K562 (cell line): ENCODE measurements around the gene QSOX2. TPM values are rescaled to one million over a fixed set of nuclear protein-coding genes. Genes with fewer than 3 reads are reported as not detected.

ENCODE experiments used
- ATAC-seq: fragments of 200-7000 bp; cut with Tn5 transposase; 3 replicates; pipeline ENCODE4 v1.9.1; 2020; ENCODE audit warnings: moderate library complexity
- BruUV-seq: library from RNA; stranded (reverse); fragments of 400-500 nt; replicated peaks from 2 replicates; lab custom pipeline; 2021; lab: Mats Ljungman, UMichigan
- CTCF ChIA-PET: fragments of 300-600 bp; formaldehyde crosslinking; extraction: SDS; loops from one replicate; lab custom pipeline; 2021; ENCODE audit warnings: low intra/inter-chr PET ratio; lab: Yijun Ruan, JAX
- POLR2A ChIA-PET: fragments of 300-600, 350-650 bp; sonication (Branson Sonifier 250); formaldehyde crosslinking; extraction: SDS; loops from one replicate; lab custom pipeline; 2021; ENCODE audit warnings: antibody characterized with exemption, inconsistent platforms; lab: Yijun Ruan, JAX
- DNase-seq, 4 experiments: peaks; one replicate each; pipeline versions ENCODE4 v3.0.0 to v3.0.0-alpha.2; 2011 to 2018; ENCODE audit warnings: low spot score in 3 of 4, mixed read lengths in 3 of 4; ENCODE audit errors: extremely low read depth in 1 of 4
- FAIRE-seq: peaks from 2 replicates; lab custom pipeline; 2011; peaks lifted over from hg19 to GRCh38; lab: Jason Lieb, UNC
- H2AFZ ChIP-seq: 2 replicates; pipeline ENCODE4 v1.6.0; 2011; ENCODE audit warnings: low read depth, low read length, control low read depth, inconsistent platforms
- H3K27ac ChIP-seq: fragments of 200-600 bp; 3 replicates; pipeline ENCODE4 v1.8.0; 2011; ENCODE audit warnings: low read depth, mild to moderate bottlenecking, control low read depth, inconsistent platforms, low read length, moderate library complexity, mixed read lengths; ENCODE audit errors: extremely low read depth
- H3K27me3 ChIP-seq, 2 experiments: fragments of 300-600 bp in 1 of 2; 2 replicates in 1 of 2; 3 replicates in 1 of 2; pipeline versions ENCODE4 v1.6.0 to v1.8.0; 2011; ENCODE audit warnings: inconsistent platforms in 2 of 2, low read length in 2 of 2, mild to moderate bottlenecking in 1 of 2, mixed read lengths in 1 of 2, moderate library complexity in 1 of 2; ENCODE audit not compliant: control insufficient read depth in 2 of 2, insufficient read depth in 2 of 2
- H3K36me3 ChIP-seq: fragments of 300-600 bp; 3 replicates; pipeline ENCODE4 v1.8.0; 2011; ENCODE audit warnings: mild to moderate bottlenecking, low read length, inconsistent platforms; ENCODE audit not compliant: control insufficient read depth, insufficient read depth
- H3K4me1 ChIP-seq, 2 experiments: fragments of 200-600 bp in 1 of 2; replicated peaks in 1 of 2; 2 replicates in 1 of 2; 3 replicates in 1 of 2; pipeline versions ENCODE4 v1.5.1 to v1.8.0; 2011; ENCODE audit warnings: inconsistent platforms in 2 of 2, low read length in 2 of 2, mild to moderate bottlenecking in 1 of 2, mixed read lengths in 1 of 2, moderate library complexity in 1 of 2; ENCODE audit not compliant: control insufficient read depth in 2 of 2, insufficient read depth in 2 of 2
- H3K4me2 ChIP-seq: 2 replicates; pipeline ENCODE4 v1.6.1; 2011; ENCODE audit warnings: low read length, control low read depth, inconsistent platforms, mixed read lengths; ENCODE audit not compliant: insufficient read depth
- H3K4me3 ChIP-seq: fragments of 200-600 bp; sonication (generic), shearing (Covaris generic); 2 replicates; pipeline ENCODE4 v1.5.1; 2016; ENCODE audit warnings: control low read depth, inconsistent platforms
- H3K79me2 ChIP-seq: fragments of 200-600 bp; 3 replicates; pipeline ENCODE4 v1.8.0; 2011; ENCODE audit warnings: low read length, inconsistent platforms; ENCODE audit not compliant: control insufficient read depth, insufficient read depth
- H3K9ac ChIP-seq, 2 experiments: 2 replicates each; pipeline versions ENCODE4 v1.6.0 to v1.6.1; 2011; ENCODE audit warnings: low read depth in 2 of 2, low read length in 2 of 2, control low read depth in 1 of 2, inconsistent platforms in 1 of 2, mild to moderate bottlenecking in 1 of 2, mixed read lengths in 1 of 2; ENCODE audit not compliant: insufficient read depth in 1 of 2
- H3K9me1 ChIP-seq: one replicate; pipeline ENCODE4 v1.6.0; 2011; ENCODE audit warnings: inconsistent platforms, mild to moderate bottlenecking, low read length, moderate library complexity; ENCODE audit not compliant: control insufficient read depth, insufficient read depth
- H3K9me3 ChIP-seq: replicated peaks from 2 replicates; pipeline ENCODE4 v1.5.1; 2011; ENCODE audit warnings: low read depth, low read length, inconsistent platforms; ENCODE audit not compliant: control insufficient read depth, insufficient read depth
- H4K20me1 ChIP-seq: replicated peaks from 2 replicates; pipeline ENCODE4 v1.6.1; 2011; ENCODE audit warnings: low read length, inconsistent platforms, mixed read lengths; ENCODE audit not compliant: control insufficient read depth, insufficient read depth
- ATF7 ChIP-seq: fragments of 450-650 bp; IDR thresholded peaks from 2 replicates; pipeline ENCODE4 v1.7.1; 2014; ENCODE audit warnings: mild to moderate bottlenecking, moderate library complexity
- BRD9 ChIP-seq: fragments of 450-650 bp; IDR thresholded peaks from 2 replicates; pipeline ENCODE4 v1.6.1; 2018; ENCODE audit warnings: low read depth; ENCODE audit not compliant: partially characterized antibody
- BRF1 ChIP-seq: IDR thresholded peaks from 3 replicates; pipeline ENCODE4 v1.6.1; 2011; ENCODE audit warnings: borderline replicate concordance, mild to moderate bottlenecking; ENCODE audit not compliant: insufficient read length; ENCODE audit errors: extremely low read depth
- DNMT1 ChIP-seq: fragments of 450-650 bp; IDR thresholded peaks from 2 replicates; pipeline ENCODE4 v1.6.1; 2016; ENCODE audit warnings: antibody characterized with exemption, mild to moderate bottlenecking
- EP400 ChIP-seq: fragments of 450-650 bp; IDR thresholded peaks from 2 replicates; pipeline ENCODE4 v1.6.1; 2017; ENCODE audit warnings: antibody characterized with exemption, mild to moderate bottlenecking, moderate library complexity
- HDAC1 ChIP-seq, 2 experiments: fragments of 450-650 bp; IDR thresholded peaks; 2 replicates each; pipeline ENCODE4 v1.6.1; 2016 to 2017; ENCODE audit warnings: inconsistent platforms in 1 of 2, mild to moderate bottlenecking in 1 of 2, moderate library complexity in 1 of 2
- HNRNPUL1 ChIP-seq: fragments of 200-400 bp; formaldehyde crosslinking; IDR thresholded peaks from 2 replicates; pipeline ENCODE4 v1.6.1; 2017; ENCODE audit warnings: low read length
- L3MBTL2 ChIP-seq: fragments of 450-650 bp; IDR thresholded peaks from 2 replicates; pipeline ENCODE4 v1.6.1; 2016; ENCODE audit warnings: mild to moderate bottlenecking, moderate library complexity
- MAFG ChIP-seq: fragments of 450-650 bp; conservative IDR thresholded peaks from 2 replicates; pipeline ENCODE4 v1.6.1; 2016; ENCODE audit warnings: missing genetic modification characterization, missing compliant biosample characterization
- MCM3 ChIP-seq: fragments of 450-650 bp; IDR thresholded peaks from 2 replicates; pipeline ENCODE4 v1.6.1; 2016
- NCOA2 ChIP-seq, 2 experiments: fragments of 450-650 bp; IDR thresholded peaks; 2 replicates each; pipeline ENCODE4 v1.6.1; 2018; ENCODE audit warnings: mild to moderate bottlenecking in 2 of 2, moderate library complexity in 1 of 2; ENCODE audit not compliant: partially characterized antibody in 2 of 2
- NONO ChIP-seq, 2 experiments: fragments of 200-400 bp in 1 of 2; fragments of 450-650 bp in 1 of 2; formaldehyde crosslinking in 1 of 2; IDR thresholded peaks; 2 replicates each; pipeline ENCODE4 v1.6.1; 2017; ENCODE audit warnings: low read depth in 2 of 2, mild to moderate bottlenecking in 2 of 2, moderate library complexity in 2 of 2, low read length in 1 of 2
- PATZ1 ChIP-seq: fragments of 250-450 bp; sonication (Bioruptor Pico); IDR thresholded peaks from 2 replicates; pipeline ENCODE4 v1.5.0; 2020; ENCODE audit warnings: mild to moderate bottlenecking, borderline replicate concordance
- RBM14 ChIP-seq: fragments of 200-400 bp; formaldehyde crosslinking; IDR thresholded peaks from 2 replicates; pipeline ENCODE4 v1.6.1; 2018; ENCODE audit warnings: low read depth, mild to moderate bottlenecking, low read length, moderate library complexity, borderline replicate concordance; ENCODE audit not compliant: insufficient read depth
- TAF1 ChIP-seq: IDR thresholded peaks from 2 replicates; pipeline ENCODE4 v1.6.1; 2011; ENCODE audit warnings: mild to moderate bottlenecking, low read length, moderate library complexity; ENCODE audit not compliant: insufficient read depth, control insufficient read depth, severe bottlenecking; ENCODE audit errors: extremely low read depth
- ZNF174 ChIP-seq: fragments of 250-450 bp; sonication (Bioruptor Pico); IDR thresholded peaks from 2 replicates; pipeline ENCODE4 v1.4.0; 2020; ENCODE audit warnings: mild to moderate bottlenecking
- ZNF197 ChIP-seq: fragments of 200-800 bp; sonication (Bioruptor generic); IDR thresholded peaks from 2 replicates; pipeline ENCODE4 v1.6.1; 2016; ENCODE audit warnings: low read depth, missing genetic modification characterization, missing compliant biosample characterization
- ZNF282 ChIP-seq: sonication (generic); formaldehyde crosslinking; IDR thresholded peaks from 2 replicates; pipeline ENCODE4 v1.8.1; 2023; ENCODE audit warnings: missing genetic modification reagents
- ZNF316 ChIP-seq: fragments of 450-650 bp; IDR thresholded peaks from 2 replicates; pipeline ENCODE4 v1.6.1; 2016
- ZNF507 ChIP-seq: conservative IDR thresholded peaks from 2 replicates; pipeline ENCODE4 v1.6.1; 2017; ENCODE audit warnings: missing genetic modification characterization, missing compliant biosample characterization
- ZNF583 ChIP-seq: fragments of 250-450 bp; sonication (Bioruptor Pico); IDR thresholded peaks from 2 replicates; pipeline ENCODE4 v1.4.0; 2020
- ZNF830 ChIP-seq: fragments of 250-450 bp; sonication (Bioruptor Pico); IDR thresholded peaks from 2 replicates; pipeline ENCODE4 v1.5.0; 2021; ENCODE audit warnings: mild to moderate bottlenecking
- WGBS: fragments of 100-300 bp; shearing (Covaris generic); methylation state at CpG from one replicate; pipeline ENCODE4 v1.1.6; 2016; ENCODE audit warnings: low coverage, mixed read lengths; ENCODE audit not compliant: insufficient coverage; ENCODE audit errors: missing lambda C conversion rate; 5-methylcytosine and 5-hydroxymethylcytosine counted together
- in situ Hi-C: fragments of 300-500 bp; cut with MboI; formaldehyde crosslinking; loops from 4 replicates; pipeline ENCODE4 v1.15.0; 2018; ENCODE audit warnings: inconsistent platforms, mixed read lengths
- intact Hi-C: fragments of 100-400 bp; cut with micrococcal nuclease; formaldehyde crosslinking; loops from 2 replicates; pipeline ENCODE4 v1.14.2; 2022
- polyA plus RNA-seq, 8 experiments: library from polyadenylated mRNA; depleted of rRNA in 4 of 8; stranded (reverse) in 5 of 8; unstranded in 3 of 8; fragments of >200 nt; fragmentation: Nextera tagmentation in 2 of 8; fragmentation: Illumina TruSeq in 1 of 8; extraction: Ambion mirVana in 2 of 8; extraction: Trizol in 1 of 8; gene quantifications; 2 replicates each; pipeline versions ENCODE4 v1.2.1 to v1.2.3, GENCODE V29; 2011 to 2014; ENCODE audit warnings: inconsistent platforms in 1 of 8, missing spikeins in 1 of 8
- total RNA-seq, 7 experiments: library from RNA; depleted of rRNA in 6 of 7; stranded (reverse); fragments of >200 nt in 6 of 7; fragmentation: Illumina TruSeq in 2 of 7; extraction: Trizol in 2 of 7; gene quantifications; 2 replicates each; pipeline versions ENCODE4 v1.2.1 to v1.2.3, GENCODE V29; 2011 to 2021; ENCODE audit warnings: low replicate concordance in 1 of 7
- TF ChIP-seq, protein P1 (sequence below): fragments of 250-450 bp; sonication (Bioruptor Pico); IDR thresholded peaks from 2 replicates; pipeline ENCODE4 v1.4.0; 2020

Gene QSOX2
- total and polyA plus RNA-seq, 9 of the 15 experiments (the other 6 are each of a cell fraction or from before 2014, with no cell fraction given) = 0.51 to 23.7 (median 12.7) TPM

GRCh38 chr9:136191960-136192286 lies 53.7 kb downstream of the QSOX2 start:
- H3K36me3 ChIP-seq = no peaks in the 10 kb centered on the region
- H3K4me2 ChIP-seq = no peak overlapping the region
- no peak overlapping the region for H3K27ac ChIP-seq
- H3K27me3 ChIP-seq = peaks cover 0 to 30% of the 10 kb centered on the region in 2 experiments; a peak in 3 of 5 replicates
- FAIRE-seq (no peak), ATAC-seq (no peak), DNase-seq (peak in 2 of 4 experiments; percentile 53 to 56)
- intact Hi-C loops (loop anchor here (2.0 kb wide), 1 partner anchor 15 kb away; no protein-coding TSS in a partner anchor), in situ Hi-C loops (no loop called here)
- WGBS = 20% methylated on average over 9 of the region's 9 CpGs
- peak overlapping the region in 1 of 2 experiments; percentile 3; a peak in 1 of 4 replicates for H3K9ac ChIP-seq
- no peaks in the 10 kb centered on the region for H3K79me2 ChIP-seq
- no peak overlapping the region for H2AFZ ChIP-seq
- no peak overlapping the region for H3K4me3 ChIP-seq
- H3K9me3 ChIP-seq = no peaks in the 10 kb centered on the region
- no TSS peak for BruUV-seq
- no peaks in the 10 kb centered on the region for H4K20me1 ChIP-seq
- ChIA-PET CTCF (no interaction called here), POLR2A (interaction anchor here (0.6 to 1.3 kb wide), 2 partner anchors 14 to 40 kb away, joined by 3 to 5 read pairs; no protein-coding TSS in a partner anchor)
- H3K4me1 ChIP-seq = peaks cover 28 to 56% of the 10 kb centered on the region in 2 experiments
- H3K9me1 ChIP-seq = no peaks in the 10 kb centered on the region
- TF ChIP-seq ZNF282 (CRISPR knock-in tag) (no peak), PATZ1 (CRISPR knock-in tag) (no peak), MAFG (no peak), ZNF174 (CRISPR knock-in tag) (no peak), RBM14 (no peak), HNRNPUL1 (no peak), BRD9 (peak; percentile 14), EP400 (peak; percentile 64; the same call in 1 of the 2 replicates), ATF7 (peak; percentile 5; the same call in 1 of the 2 replicates), NCOA2 (IDR thresholded peaks at IDR 0.05; ENCODE audit: partially characterized antibody in 2 of 2) (no peak), ZNF583 (CRISPR knock-in tag) (no peak), TAF1 (no peak), ZNF507 (tag) (no peak), MCM3 (no peak), DNMT1 (no peak), L3MBTL2 (peak; percentile 27; the same call in 1 of the 2 replicates), ZNF197 (no peak), ZNF830 (CRISPR knock-in tag) (no peak), BRF1 (no peak), ZNF316 (no peak), NONO (IDR thresholded peaks at IDR 0.05; ENCODE audit: low read depth in 2 of 2, low read length in 1 of 2) (no peak), HDAC1 (IDR thresholded peaks at IDR 0.05) (no peak)
- TF ChIP-seq, protein P1, sequence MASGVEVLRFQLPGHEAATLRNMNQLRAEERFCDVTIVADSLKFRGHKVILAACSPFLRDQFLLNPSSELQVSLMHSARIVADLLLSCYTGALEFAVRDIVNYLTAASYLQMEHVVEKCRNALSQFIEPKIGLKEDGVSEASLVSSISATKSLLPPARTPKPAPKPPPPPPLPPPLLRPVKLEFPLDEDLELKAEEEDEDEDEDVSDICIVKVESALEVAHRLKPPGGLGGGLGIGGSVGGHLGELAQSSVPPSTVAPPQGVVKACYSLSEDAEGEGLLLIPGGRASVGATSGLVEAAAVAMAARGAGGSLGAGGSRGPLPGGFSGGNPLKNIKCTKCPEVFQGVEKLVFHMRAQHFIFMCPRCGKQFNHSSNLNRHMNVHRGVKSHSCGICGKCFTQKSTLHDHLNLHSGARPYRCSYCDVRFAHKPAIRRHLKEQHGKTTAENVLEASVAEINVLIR (CRISPR knock-in tag) = no peak
